Retinal pigment epithelial cell (primary cell): ENCODE results near the gene PCDHA8.
A peak's percentile ranks its signal among the peaks of the same experiment; 100 is the strongest.
"Not testable (repeated sequence)": the region's sequence is repeated elsewhere in the genome, so short reads cannot be mapped to it uniquely, and the experiment has no call there.

Experiments used
- DNase-seq: peaks from one replicate; pipeline ENCODE4 v3.0.0-alpha.2; 2010; ENCODE audit warnings: low read depth
- H3K4me3 ChIP-seq: 2 replicates; pipeline ENCODE4 v1.5.1; 2011; ENCODE audit warnings: mild to moderate bottlenecking, low read length, control low read depth, moderate library complexity
- TF ChIP-seq, protein P1 (sequence below): conservative IDR thresholded peaks from 2 replicates; pipeline ENCODE4 v1.5.1; 2011; ENCODE audit warnings: low read depth, low read length, control low read depth, inconsistent platforms

PCDHA8 gene

DNA sequence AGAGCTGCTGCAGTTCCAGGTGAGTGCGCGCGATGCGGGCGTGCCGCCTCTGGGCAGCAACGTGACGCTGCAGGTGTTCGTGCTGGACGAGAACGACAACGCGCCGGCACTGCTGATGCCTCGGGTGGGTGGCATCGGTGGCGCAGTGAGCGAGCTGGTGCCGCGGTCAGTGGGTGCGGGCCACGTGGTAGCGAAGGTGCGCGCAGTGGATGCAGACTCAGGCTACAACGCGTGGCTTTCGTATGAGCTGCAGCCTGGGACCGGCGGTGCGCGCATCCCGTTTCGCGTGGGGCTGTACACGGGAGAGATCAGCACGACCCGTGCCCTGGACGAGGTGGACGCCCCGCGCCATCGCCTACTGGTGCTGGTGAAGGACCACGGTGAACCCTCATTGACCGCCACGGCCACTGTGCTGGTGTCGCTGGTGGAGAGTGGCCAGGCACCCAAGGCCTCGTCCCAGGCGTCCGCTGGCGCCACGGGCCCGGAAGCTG lies 38.2 kb upstream of the PCDHA8 start:
- TF ChIP-seq, protein P1, sequence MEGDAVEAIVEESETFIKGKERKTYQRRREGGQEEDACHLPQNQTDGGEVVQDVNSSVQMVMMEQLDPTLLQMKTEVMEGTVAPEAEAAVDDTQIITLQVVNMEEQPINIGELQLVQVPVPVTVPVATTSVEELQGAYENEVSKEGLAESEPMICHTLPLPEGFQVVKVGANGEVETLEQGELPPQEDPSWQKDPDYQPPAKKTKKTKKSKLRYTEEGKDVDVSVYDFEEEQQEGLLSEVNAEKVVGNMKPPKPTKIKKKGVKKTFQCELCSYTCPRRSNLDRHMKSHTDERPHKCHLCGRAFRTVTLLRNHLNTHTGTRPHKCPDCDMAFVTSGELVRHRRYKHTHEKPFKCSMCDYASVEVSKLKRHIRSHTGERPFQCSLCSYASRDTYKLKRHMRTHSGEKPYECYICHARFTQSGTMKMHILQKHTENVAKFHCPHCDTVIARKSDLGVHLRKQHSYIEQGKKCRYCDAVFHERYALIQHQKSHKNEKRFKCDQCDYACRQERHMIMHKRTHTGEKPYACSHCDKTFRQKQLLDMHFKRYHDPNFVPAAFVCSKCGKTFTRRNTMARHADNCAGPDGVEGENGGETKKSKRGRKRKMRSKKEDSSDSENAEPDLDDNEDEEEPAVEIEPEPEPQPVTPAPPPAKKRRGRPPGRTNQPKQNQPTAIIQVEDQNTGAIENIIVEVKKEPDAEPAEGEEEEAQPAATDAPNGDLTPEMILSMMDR = no peak
- no peak for DNase-seq

DNA sequence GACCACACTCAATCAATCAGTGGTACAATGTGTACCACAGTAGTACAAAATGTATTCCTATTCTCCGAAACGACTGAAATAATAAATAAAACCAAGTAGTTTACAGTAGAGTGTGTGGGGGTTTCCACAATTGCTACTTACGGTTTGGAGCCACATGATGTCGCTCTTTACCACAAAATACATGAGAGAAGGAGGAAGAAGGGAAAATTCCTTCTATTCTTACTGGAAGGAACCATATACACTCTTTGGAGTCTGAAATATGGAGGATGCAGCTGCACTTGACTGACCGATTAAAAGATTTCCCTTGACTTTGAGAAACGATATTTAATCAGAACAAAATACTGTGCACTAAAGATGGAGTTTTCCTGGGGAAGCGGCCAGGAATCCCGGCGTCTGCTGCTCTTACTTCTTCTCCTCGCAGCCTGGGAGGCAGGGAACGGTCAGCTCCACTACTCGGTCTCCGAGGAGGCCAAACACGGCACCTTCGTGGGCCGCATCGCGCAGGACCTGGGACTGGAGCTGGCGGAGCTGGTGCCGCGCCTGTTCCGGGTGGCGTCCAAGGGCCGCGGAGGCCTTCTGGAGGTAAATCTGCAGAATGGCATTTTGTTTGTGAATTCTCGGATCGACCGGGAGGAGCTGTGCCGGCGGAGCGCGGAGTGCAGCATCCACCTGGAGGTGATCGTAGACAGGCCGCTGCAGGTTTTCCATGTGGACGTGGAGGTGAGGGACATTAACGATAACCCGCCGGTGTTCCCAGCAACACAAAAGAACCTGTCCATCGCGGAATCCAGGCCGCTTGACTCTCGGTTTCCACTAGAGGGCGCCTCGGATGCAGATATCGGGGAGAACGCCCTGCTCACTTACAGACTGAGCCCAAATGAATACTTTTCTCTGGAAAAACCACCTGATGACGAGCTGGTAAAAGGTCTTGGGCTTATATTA lies 33.9 kb upstream of the PCDHA8 start, which contains the start of gene PCDHA4:
Gene PCDHA4, plus strand, starts transcription at position 235 of the 942 bp plus-strand sequence.
- TF ChIP-seq, protein P1 = peak; percentile 30

More for the DNA sequence above, 38.2 kb upstream of the PCDHA8 start:
- no peak overlapping the region for H3K4me3 ChIP-seq

DNA sequence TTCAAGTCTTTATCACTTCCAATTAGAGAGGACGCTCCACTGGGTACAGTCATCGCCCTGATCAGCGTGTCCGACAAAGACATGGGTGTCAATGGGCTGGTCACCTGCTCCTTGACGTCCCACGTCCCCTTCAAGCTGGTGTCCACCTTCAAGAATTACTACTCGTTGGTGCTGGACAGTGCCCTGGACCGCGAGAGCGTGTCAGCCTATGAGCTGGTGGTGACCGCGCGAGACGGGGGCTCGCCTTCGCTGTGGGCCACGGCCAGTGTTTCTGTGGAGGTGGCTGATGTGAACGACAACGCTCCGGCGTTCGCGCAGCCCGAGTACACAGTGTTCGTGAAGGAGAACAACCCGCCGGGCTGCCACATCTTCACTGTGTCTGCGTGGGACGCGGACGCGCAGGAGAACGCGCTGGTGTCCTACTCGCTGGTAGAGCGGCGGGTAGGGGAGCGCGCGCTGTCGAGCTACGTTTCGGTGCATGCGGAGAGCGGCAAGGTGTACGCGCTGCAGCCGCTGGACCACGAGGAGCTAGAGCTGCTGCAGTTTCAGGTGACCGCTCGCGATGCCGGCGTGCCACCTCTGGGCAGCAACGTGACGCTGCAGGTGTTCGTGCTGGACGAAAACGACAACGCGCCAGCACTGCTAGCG lies 32.6 kb upstream of the PCDHA8 start:
- not testable (repeated sequence) for DNase-seq, H3K4me3 ChIP-seq

More for the DNA sequence above, 33.9 kb upstream of the PCDHA8 start, which contains the start of gene PCDHA4:
- no peak for DNase-seq
- H3K4me3 ChIP-seq = no peak within 1 kb of the TSS

GRCh38 chr5:140808889-140809291 lies 32.1 kb upstream of the PCDHA8 start:
- no peak overlapping the region for H3K4me3 ChIP-seq
- TF ChIP-seq, protein P1 = no peak
- no peak for DNase-seq

GRCh38 chr5:140821375-140822280 lies 19.4 kb upstream of the PCDHA8 start, which contains the start of gene PCDHA5:
Gene PCDHA5, plus strand, starts transcription at chr5:140821613.
- no peak for DNase-seq
- TF ChIP-seq, protein P1 = peak; percentile 64
- H3K4me3 ChIP-seq = no peak within 1 kb of the TSS

DNA sequence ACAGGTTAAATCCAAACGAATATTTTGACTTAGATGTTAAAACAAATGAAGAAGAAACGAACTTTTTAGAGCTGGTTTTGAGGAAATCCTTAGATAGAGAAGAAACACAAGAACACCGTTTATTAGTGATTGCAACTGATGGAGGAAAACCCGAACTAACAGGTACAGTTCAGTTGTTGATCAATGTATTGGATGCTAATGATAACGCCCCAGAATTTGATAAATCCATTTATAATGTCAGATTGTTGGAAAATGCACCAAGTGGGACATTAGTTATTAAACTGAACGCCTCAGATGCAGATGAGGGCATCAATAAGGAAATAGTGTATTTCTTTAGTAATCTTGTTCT lies 18.7 kb upstream of the PCDHA8 start:
- TF ChIP-seq, protein P1 = no peak
- no peak overlapping the region for H3K4me3 ChIP-seq
- no peak for DNase-seq

DNA sequence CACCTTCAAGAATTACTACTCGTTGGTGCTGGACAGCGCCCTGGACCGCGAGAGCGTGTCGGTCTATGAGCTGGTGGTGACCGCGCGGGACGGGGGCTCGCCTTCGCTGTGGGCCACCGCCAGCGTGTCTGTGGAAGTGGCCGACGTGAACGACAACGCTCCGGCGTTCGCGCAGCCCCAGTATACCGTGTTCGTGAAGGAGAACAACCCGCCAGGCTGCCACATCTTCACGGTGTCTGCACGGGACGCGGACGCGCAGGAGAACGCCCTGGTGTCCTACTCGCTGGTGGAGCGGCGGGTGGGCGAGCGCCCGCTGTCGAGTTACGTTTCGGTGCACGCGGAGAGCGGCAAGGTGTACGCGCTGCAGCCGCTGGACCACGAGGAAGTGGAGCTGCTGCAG lies 18.0 kb upstream of the PCDHA8 start:
- H3K4me3 ChIP-seq = not testable (repeated sequence)

More for the DNA sequence above, 18.0 kb upstream of the PCDHA8 start:
- DNase-seq = not testable (repeated sequence)
